HepG2 (cell line): ENCODE data around the gene NUSAP1. TPM values are rescaled to one million over a fixed set of nuclear protein-coding genes. Genes with fewer than 3 reads are reported as not detected.

ENCODE experiments used
- ARID4A ChIP-seq: sonication (generic); formaldehyde crosslinking; IDR thresholded peaks from 2 replicates; pipeline ENCODE4 v1.5.0; 2020; ENCODE audit warnings: mild to moderate bottlenecking, missing genetic modification reagents, borderline replicate concordance
- EHMT2 ChIP-seq: fragments of 200-600 bp; sonication (generic); IDR thresholded peaks from 2 replicates; pipeline ENCODE4 v1.7.0; 2017; ENCODE audit warnings: antibody characterized with exemption, low read depth, low read length, borderline replicate concordance
- FOXO4 ChIP-seq: sonication (generic); formaldehyde crosslinking; conservative IDR thresholded peaks from 2 replicates; pipeline ENCODE4 v1.8.1; 2023; ENCODE audit warnings: missing genetic modification reagents
- HNRNPLL ChIP-seq: fragments of 200-400 bp; formaldehyde crosslinking; IDR thresholded peaks from 2 replicates; pipeline ENCODE4 v1.6.1; 2017; ENCODE audit warnings: mild to moderate bottlenecking, low read depth, low read length; ENCODE audit not compliant: poor library complexity, severe bottlenecking
- MLLT10 ChIP-seq: sonication (generic); formaldehyde crosslinking; IDR thresholded peaks from 2 replicates; pipeline ENCODE4 v1.4.0; 2020; ENCODE audit warnings: missing genetic modification reagents
- NFAT5 ChIP-seq: sonication (generic); formaldehyde crosslinking; IDR thresholded peaks from 2 replicates; pipeline ENCODE4 v1.4.0; 2020; ENCODE audit warnings: missing genetic modification reagents
- NR0B2 ChIP-seq: sonication (generic); formaldehyde crosslinking; IDR thresholded peaks from 2 replicates; pipeline ENCODE4 v1.4.0; 2020; ENCODE audit warnings: mild to moderate bottlenecking, missing genetic modification reagents
- NR2F2 ChIP-seq: IDR thresholded peaks from 2 replicates; pipeline ENCODE4 v1.6.1; 2012; ENCODE audit warnings: low read depth, inconsistent platforms, borderline replicate concordance
- ZFP91 ChIP-seq: sonication (generic); formaldehyde crosslinking; IDR thresholded peaks from 2 replicates; pipeline ENCODE4 v1.9.0; 2022; ENCODE audit warnings: missing genetic modification reagents, mild to moderate bottlenecking, borderline replicate concordance
- ZNF362 ChIP-seq: sonication (generic); formaldehyde crosslinking; IDR thresholded peaks from 2 replicates; pipeline ENCODE4 v1.4.0; 2020; ENCODE audit warnings: missing genetic modification reagents, mild to moderate bottlenecking, borderline replicate concordance
- ZNF484 ChIP-seq: sonication (generic); formaldehyde crosslinking; IDR thresholded peaks from 2 replicates; pipeline ENCODE4 v1.5.1; 2020; ENCODE audit warnings: mild to moderate bottlenecking, low read depth, missing genetic modification reagents, borderline replicate concordance
- ZNF564 ChIP-seq: sonication (generic); formaldehyde crosslinking; IDR thresholded peaks from 2 replicates; pipeline ENCODE4 v1.8.1; 2023; ENCODE audit warnings: mild to moderate bottlenecking, missing genetic modification reagents
- polyA plus RNA-seq, 8 experiments: library from polyadenylated mRNA; depleted of rRNA in 3 of 8; stranded (reverse) in 7 of 8; unstranded in 1 of 8; fragments of >200 nt; fragmentation: Illumina TruSeq in 4 of 8; extraction: Trizol in 4 of 8; gene quantifications; 2 replicates each; pipeline versions ENCODE4 v1.2.1 to v1.2.3, GENCODE V29; 2011 to 2016; ENCODE audit warnings: low read depth in 4 of 8, missing spikeins in 1 of 8, mixed read lengths in 1 of 8; ENCODE audit not compliant: insufficient read depth in 1 of 8
- total RNA-seq, 5 experiments: library from RNA; depleted of rRNA; stranded (reverse); fragments of >200 nt; fragmentation: Illumina TruSeq; extraction: Trizol; gene quantifications; 2 replicates each; pipeline ENCODE4 v1.2.3, GENCODE V29; 2016; ENCODE audit warnings: low read depth in 1 of 5

NUSAP1 gene
- total and polyA plus RNA-seq, 2 of the 13 experiments (the other 11 are each of a cell fraction or from before 2014, with no cell fraction given) = 59.5 to 106 TPM

- TF ChIP-seq ZFP91 (peak; percentile 66; the same call in 1 of the 2 replicates), NR2F2 (no peak), ZNF564 (0 out of 2 replicates have a peak, but pooled peaks have one; percentile 42), ZNF362 (no peak), MLLT10 (CRISPR knock-in tag) (no peak), ARID4A (peak; percentile 89), NR0B2 (CRISPR knock-in tag) (peak; percentile 79; the same call in 1 of the 2 replicates), ZNF484 (CRISPR knock-in tag) (no peak), FOXO4 (CRISPR knock-in tag) (no peak), NFAT5 (CRISPR knock-in tag) (peak; percentile 69), HNRNPLL (peak; percentile 95), EHMT2 (no peak)
These were observed 48.8 kb upstream of the NUSAP1 start (continued) for GRCh38 chr15:41283653-41284426.
